GM10266 (cell line): ENCODE measurements around the gene SKAP1.

Experiments used
- DNase-seq: peaks from one replicate; pipeline ENCODE4 v3.0.0; 2012; ENCODE audit errors: extremely low spot score
- CTCF ChIP-seq: IDR thresholded peaks from 2 replicates; pipeline ENCODE4 v1.5.1; 2012; ENCODE audit warnings: mild to moderate bottlenecking, low read depth; ENCODE audit not compliant: control insufficient read depth, insufficient read depth; ENCODE audit errors: missing control alignments

Gene SKAP1

GRCh38 chr17:48429638-48430586 is at the start of gene SKAP1:
SKAP1 (minus strand) TSS chr17:48430214.
- peak; percentile 4 for TF ChIP-seq CTCF
- DNase-seq: peak; percentile 76

DNA sequence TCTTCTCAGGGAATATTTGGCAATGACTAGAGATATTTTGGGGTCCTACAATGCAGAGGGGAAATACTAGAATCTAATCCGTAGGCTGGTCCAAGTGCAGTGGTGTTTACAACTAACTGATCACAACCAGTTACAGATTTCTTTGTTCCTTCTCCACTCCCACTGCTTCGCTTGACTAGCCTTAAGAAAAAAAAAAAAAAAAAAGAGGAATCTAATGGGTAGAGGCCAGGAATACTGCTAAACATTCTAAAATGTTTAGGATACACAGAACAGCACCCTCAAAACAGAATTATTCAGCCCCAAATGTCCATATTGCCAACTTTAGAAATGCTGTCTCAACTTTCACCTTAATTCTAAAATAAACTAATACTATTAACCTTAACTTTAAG is 49.0 kb upstream of the SKAP1 start:
- DNase-seq: no peak
- TF ChIP-seq CTCF: no peak

DNA sequence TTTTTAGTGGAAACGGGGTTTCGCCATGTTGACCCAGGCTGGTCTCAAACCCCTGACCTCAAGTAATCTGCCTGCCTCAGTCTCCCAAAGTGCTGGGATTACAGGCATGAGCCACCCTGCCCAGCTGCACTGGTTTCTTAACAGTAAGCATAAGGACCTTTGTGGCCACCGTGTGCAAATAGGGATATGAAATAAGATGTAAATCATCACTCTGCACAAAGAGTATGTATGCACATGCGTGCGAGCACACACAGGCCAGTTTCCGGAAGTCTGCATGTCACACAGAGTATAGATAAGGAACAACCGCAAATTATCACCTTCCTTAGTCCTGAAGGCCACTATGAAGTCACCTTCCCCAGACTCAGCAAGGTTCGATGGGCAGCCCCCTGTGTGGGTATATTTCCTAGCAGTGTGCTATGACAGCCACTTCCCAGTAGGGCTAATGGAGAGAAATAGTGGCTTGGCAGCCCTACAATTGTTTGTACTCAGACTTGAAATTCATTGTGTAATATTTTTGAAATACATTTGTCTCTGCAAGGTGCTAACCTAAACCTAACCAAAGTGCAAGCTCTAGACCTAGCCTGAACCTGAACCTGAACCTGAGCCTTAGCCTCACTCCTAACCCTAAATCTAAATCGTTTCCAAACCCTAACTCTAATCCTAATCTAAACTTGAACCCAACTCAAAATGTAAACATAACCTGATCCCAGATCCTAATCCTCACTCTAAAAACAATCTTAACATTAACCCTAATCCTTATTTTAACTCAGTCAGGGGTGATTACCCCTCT is 48.4 kb upstream of the SKAP1 start:
- peak; percentile 69 for DNase-seq
- TF ChIP-seq CTCF: peak; percentile 5

- DNase-seq: no peak
- no peak for TF ChIP-seq CTCF
Observed at GRCh38 chr17:48477221-48477620, 47.2 kb upstream of the SKAP1 start.

GRCh38 chr17:48472411-48473281 is 42.6 kb upstream of the SKAP1 start:
- TF ChIP-seq CTCF: no peak
- DNase-seq: no peak

DNA sequence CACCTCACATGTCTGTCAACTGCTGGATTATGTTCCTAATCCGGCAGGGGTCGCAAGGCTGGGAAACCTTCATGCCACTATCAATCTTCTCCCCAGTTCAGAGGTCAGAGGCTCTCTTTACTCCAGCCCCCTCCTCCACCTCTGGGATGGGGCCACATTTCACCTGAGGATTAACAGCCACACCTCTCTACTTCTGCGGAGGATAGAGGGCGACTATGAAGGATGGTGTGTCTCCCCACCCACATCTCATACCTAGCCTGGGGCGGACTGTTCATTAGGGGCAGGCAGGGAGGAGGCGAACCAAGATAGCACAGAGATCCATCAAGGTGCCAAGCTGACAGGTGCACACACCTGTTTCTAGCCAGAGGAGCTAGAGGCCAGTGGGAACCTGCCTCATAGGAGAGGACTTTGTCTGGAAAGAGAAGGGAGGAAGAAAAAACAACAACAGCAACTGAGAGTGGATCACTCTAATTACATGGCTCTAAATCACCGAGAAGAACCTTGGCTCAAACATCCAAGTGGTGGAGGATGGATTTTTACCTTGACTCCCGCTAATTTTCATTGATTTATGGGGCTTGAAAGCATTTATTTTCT is 41.9 kb upstream of the SKAP1 start:
- no peak for TF ChIP-seq CTCF

More for the DNA sequence above, 41.9 kb upstream of the SKAP1 start:
- no peak for DNase-seq
